ENCODE measurements around the gene CERT1.

The CERT1 gene

GRCh38 chr5:75472973-75473372 lies 38.5 kb downstream of the CERT1 start:
- no peak for DNase-seq (ENCODE audit: low read depth)

- no peak for DNase-seq (ENCODE audit: low read depth)
Measured at GRCh38 chr5:75471193-75471592, 40.2 kb downstream of the CERT1 start.

- no peak for DNase-seq (ENCODE audit: low read depth)
Measured at GRCh38 chr5:75469017-75469416, 42.4 kb downstream of the CERT1 start.

GRCh38 chr5:75468593-75468992 lies 42.8 kb downstream of the CERT1 start:
- DNase-seq (ENCODE audit: low read depth), result no peak

- no peak for DNase-seq (ENCODE audit: low read depth)
Measured at GRCh38 chr5:75466006-75466716, 45.3 kb downstream of the CERT1 start.

- no peak for DNase-seq (ENCODE audit: low read depth)
Measured at GRCh38 chr5:75465480-75465879, 45.9 kb downstream of the CERT1 start.

- DNase-seq (ENCODE audit: low read depth), result no peak
Measured at GRCh38 chr5:75463726-75464125, 47.7 kb downstream of the CERT1 start.

GRCh38 chr5:75461679-75462078 lies 49.8 kb downstream of the CERT1 start:
- no peak for DNase-seq (ENCODE audit: low read depth)

GRCh38 chr5:75460942-75461610 lies 50.4 kb downstream of the CERT1 start:
- no peak for DNase-seq (ENCODE audit: low read depth)

- DNase-seq (ENCODE audit: low read depth), result no peak
Measured at GRCh38 chr5:75460532-75460931, 50.9 kb downstream of the CERT1 start.

GRCh38 chr5:75457691-75458090 lies 53.7 kb downstream of the CERT1 start:
- DNase-seq (ENCODE audit: low read depth), result no peak

- no peak for DNase-seq (ENCODE audit: low read depth)
Measured at GRCh38 chr5:75457161-75457560, 54.3 kb downstream of the CERT1 start.

- no peak for DNase-seq (ENCODE audit: low read depth)
Measured at GRCh38 chr5:75450069-75450468, 61.4 kb downstream of the CERT1 start.

- no peak for DNase-seq (ENCODE audit: low read depth)
Measured at GRCh38 chr5:75446068-75446467, 65.4 kb downstream of the CERT1 start.

GRCh38 chr5:75441560-75441959 lies 69.9 kb downstream of the CERT1 start:
- DNase-seq (ENCODE audit: low read depth), result no peak

GRCh38 chr5:75439276-75439675 lies 72.2 kb downstream of the CERT1 start:
- DNase-seq (ENCODE audit: low read depth), result no peak

- DNase-seq (ENCODE audit: low read depth), result no peak
Measured at GRCh38 chr5:75438722-75439121, 72.7 kb downstream of the CERT1 start.

GRCh38 chr5:75435096-75435495 lies 76.3 kb downstream of the CERT1 start:
- no peak for DNase-seq (ENCODE audit: low read depth)

GRCh38 chr5:75433814-75434506 lies 77.5 kb downstream of the CERT1 start:
- no peak for DNase-seq (ENCODE audit: low read depth)

- no peak for DNase-seq (ENCODE audit: low read depth)
Measured at GRCh38 chr5:75414241-75414640, 97.2 kb downstream of the CERT1 start.

- DNase-seq (ENCODE audit: low read depth), result no peak
Measured at GRCh38 chr5:75412111-75412990, 99.1 kb downstream of the CERT1 start.

GRCh38 chr5:75405296-75405695 lies 106.1 kb downstream of the CERT1 start:
- no peak for DNase-seq (ENCODE audit: low read depth)
